Esophagus muscularis mucosa (tissue), 4 donors: ENCODE results near the gene HCK. TPM values are rescaled to one million over a fixed set of nuclear protein-coding genes. Genes with fewer than 3 reads are reported as not detected.

Source experiments
- DNase-seq: peaks from one replicate; pipeline ENCODE4 v3.0.0-alpha.2; 2017; ENCODE audit errors: extremely low spot score
- H3K27ac ChIP-seq, 4 donors: fragments of 200-600 bp; sonication (generic); replicated peaks in 1 of 4; 1 replicate in 3 of 4; 2 replicates in 1 of 4; pipeline ENCODE4 v1.5.1; 2016 to 2019; ENCODE audit warnings: mild to moderate bottlenecking in 1 of 4
- H3K27me3 ChIP-seq, 4 donors: fragments of 200-600 bp; sonication (generic); one replicate each; pipeline versions ENCODE4 v1.5.1 to v1.6.0; 2016 to 2019
- H3K36me3 ChIP-seq, 4 donors: fragments of 200-600 bp; sonication (generic); one replicate each; pipeline ENCODE4 v1.5.1; 2016 to 2019
- H3K4me1 ChIP-seq, 4 donors: fragments of 200-600 bp; sonication (generic); one replicate each; pipeline ENCODE4 v1.5.1; 2016 to 2019
- H3K4me3 ChIP-seq, 4 donors: fragments of 200-600 bp; sonication (generic); 1 replicate in 2 of 4; 2 replicates in 2 of 4; pipeline ENCODE4 v1.5.1; 2016 to 2019; ENCODE audit warnings: mild to moderate bottlenecking in 4 of 4, moderate library complexity in 1 of 4
- H3K9me3 ChIP-seq, 4 donors: fragments of 200-600 bp; sonication (generic); 1 replicate in 3 of 4; 2 replicates in 1 of 4; pipeline ENCODE4 v1.5.1; 2016 to 2019
- CTCF ChIP-seq, 3 experiments: fragments of 200-600 bp in 2 of 3; fragments of 450-650 bp in 1 of 3; sonication (generic) in 2 of 3; IDR thresholded peaks; one replicate each; pipeline ENCODE4 v1.5.1; 2017 to 2019; ENCODE audit warnings: antibody characterized with exemption in 3 of 3, mild to moderate bottlenecking in 2 of 3, moderate library complexity in 1 of 3
- EP300 ChIP-seq: sonication (generic); formaldehyde crosslinking; IDR thresholded peaks from one replicate; pipeline ENCODE4 v1.6.1; 2017; ENCODE audit warnings: antibody characterized with exemption
- POLR2A ChIP-seq: fragments of 450-650 bp; IDR thresholded peaks from one replicate; pipeline ENCODE4 v1.6.1; 2017; ENCODE audit warnings: antibody characterized with exemption, moderate library complexity, mild to moderate bottlenecking, low read depth
- POLR2AphosphoS5 ChIP-seq, 2 donors: sonication (generic); formaldehyde crosslinking; IDR thresholded peaks; one replicate each; pipeline ENCODE4 v1.6.1; 2017; ENCODE audit warnings: antibody characterized with exemption in 2 of 2
- WGBS: methylation state at CpG from one replicate; pipeline ENCODE4 v1.1.5; 2018; 5-methylcytosine and 5-hydroxymethylcytosine counted together
- intact Hi-C: fragments of 100-400 bp; cut with DNase I; formaldehyde crosslinking; loops from one replicate; pipeline ENCODE4 v1.15.1; 2023
- total RNA-seq, 4 donors: library from RNA; depleted of rRNA; stranded (reverse); fragments of >200 nt; gene quantifications; one replicate each; pipeline versions ENCODE4 v1.1.0 to v1.2.1, GENCODE V29; 2016

HCK gene
- total RNA-seq, 4 donors from 2014 or later, result 7.8 to 36.6 (median 11.4) TPM

GRCh38 chr20:32108814-32109391, 56.9 kb downstream of the HCK start:
- TF ChIP-seq POLR2A (no peak), CTCF (IDR thresholded peaks at IDR 0.05) (no peak), EP300 (no peak)
- intact Hi-C loops, result loop anchor here (5.0 kb wide), 1 partner anchor 98 kb away; the partner anchor contains the start of genes PLAGL2 and POFUT1
- Histone ChIP-seq H3K4me3 (peak overlapping the region; percentile 72 to 99 (median 88)), H3K36me3 (no peaks in the 10 kb centered on the region), H3K27me3 (no peaks in the 10 kb centered on the region), H3K27ac (peak overlapping the region; percentile 96 to 99 (median 97)), H3K9me3 (no peaks in the 10 kb centered on the region), H3K4me1 (peaks cover 24 to 40% (median 38%) of the 10 kb centered on the region in 4 donors)
- 58% methylated on average over 5 of the region's 5 CpGs for WGBS
- DNase-seq, result no peak

- Histone ChIP-seq H3K27me3 (no peaks in the 10 kb centered on the region), H3K36me3 (no peaks in the 10 kb centered on the region), H3K4me1 (peaks cover 24 to 46% (median 44%) of the 10 kb centered on the region in 4 donors), H3K4me3 (peak within 1 kb of the TSS; percentile 72 to 99 (median 88)), H3K27ac (peak within 1 kb of the TSS; percentile 96 to 99 (median 97)), H3K9me3 (no peaks in the 10 kb centered on the region)
- peak; percentile 98 for DNase-seq
- intact Hi-C loops, result loop anchor here (5.0 kb wide), 1 partner anchor 98 kb away; the partner anchor contains the start of genes PLAGL2 and POFUT1
- 0% methylated on average over 34 of the region's 38 CpGs for WGBS
- TF ChIP-seq CTCF (IDR thresholded peaks at IDR 0.05) (no peak), POLR2A (no peak), EP300 (no peak), POLR2AphosphoS5 (IDR thresholded peaks at IDR 0.05) (peak; percentile 78 to 85)
Measured at GRCh38 chr20:32109392-32110172, 57.5 kb downstream of the HCK start, which contains the start of gene TM9SF4. TM9SF4 (plus strand) TSS chr20:32109714; CDS start chr20:32109741, 27 bp downstream.

- Histone ChIP-seq H3K4me1 (peaks cover 24 to 53% (median 51%) of the 10 kb centered on the region in 4 donors), H3K27me3 (no peaks in the 10 kb centered on the region), H3K4me3 (peak overlapping the region; percentile 72 to 99 (median 88)), H3K9me3 (no peaks in the 10 kb centered on the region), H3K27ac (peak overlapping the region; percentile 96 to 99 (median 97)), H3K36me3 (peaks cover 0 to 3% (median 0%) of the 10 kb centered on the region in 4 donors)
- WGBS, result 2% methylated on average over 8 of the region's 8 CpGs
- intact Hi-C loops, result no loop called here
- TF ChIP-seq EP300 (no peak), POLR2A (no peak), CTCF (IDR thresholded peaks at IDR 0.05) (no peak), POLR2AphosphoS5 (IDR thresholded peaks at IDR 0.05) (no peak)
- no peak for DNase-seq
Measured at GRCh38 chr20:32110173-32110704, 58.2 kb downstream of the HCK start.

GRCh38 chr20:32110727-32111126, 58.7 kb downstream of the HCK start:
- 61% methylated on average over 3 of the region's 3 CpGs for WGBS
- no peaks in the 10 kb centered on the region for H3K27me3 ChIP-seq
- no peak for DNase-seq
- TF ChIP-seq CTCF (IDR thresholded peaks at IDR 0.05) (no peak), POLR2AphosphoS5 (IDR thresholded peaks at IDR 0.05) (no peak), POLR2A (no peak)
- peaks cover 0 to 6% (median 0%) of the 10 kb centered on the region in 4 donors for H3K36me3 ChIP-seq
- peaks cover 24 to 56% (median 55%) of the 10 kb centered on the region in 4 donors for H3K4me1 ChIP-seq
- peak overlapping the region; percentile 72 to 99 (median 88) for H3K4me3 ChIP-seq
- peak overlapping the region in 3 of 4 donors; percentile 96 to 98 (median 96) for H3K27ac ChIP-seq
- H3K9me3 ChIP-seq, result no peaks in the 10 kb centered on the region
- intact Hi-C loops, result no loop called here
